HepG2 (cell line): ENCODE data around the gene NOXA1. TPM values are rescaled to one million over a fixed set of nuclear protein-coding genes. Genes with fewer than 3 reads are reported as not detected.

Experiments
- AFF4 ChIP-seq: sonication (generic); formaldehyde crosslinking; IDR thresholded peaks from 2 replicates; pipeline ENCODE4 v1.4.0; 2020; ENCODE audit warnings: missing genetic modification reagents
- ATF7-NPFF ChIP-seq: sonication (generic); formaldehyde crosslinking; IDR thresholded peaks from 2 replicates; pipeline ENCODE4 v1.8.1; 2023; ENCODE audit warnings: mild to moderate bottlenecking, low read depth, missing genetic modification reagents, moderate library complexity
- ELF4 ChIP-seq: sonication (generic); formaldehyde crosslinking; IDR thresholded peaks from 2 replicates; pipeline ENCODE4 v1.5.0; 2020; ENCODE audit warnings: missing genetic modification reagents, mild to moderate bottlenecking, moderate library complexity, borderline replicate concordance
- FOXK2 ChIP-seq: fragments of 450-650 bp; IDR thresholded peaks from 2 replicates; pipeline ENCODE4 v1.6.1; 2016
- KAT7 ChIP-seq: IDR thresholded peaks from 2 replicates; pipeline ENCODE4 v1.6.1; 2018; ENCODE audit warnings: borderline replicate concordance, missing compliant biosample characterization
- LBX2 ChIP-seq: sonication (generic); formaldehyde crosslinking; IDR thresholded peaks from 2 replicates; pipeline ENCODE4 v1.5.0; 2020; ENCODE audit warnings: missing genetic modification reagents, mild to moderate bottlenecking, borderline replicate concordance
- MIER3 ChIP-seq: IDR thresholded peaks from 2 replicates; pipeline ENCODE4 v1.6.1; 2016; ENCODE audit warnings: missing compliant biosample characterization, borderline replicate concordance
- PBX2 ChIP-seq: IDR thresholded peaks from 2 replicates; pipeline ENCODE4 v1.6.1; 2016; ENCODE audit warnings: control low read depth
- PHF20 ChIP-seq: sonication (generic); formaldehyde crosslinking; IDR thresholded peaks from 2 replicates; pipeline ENCODE4 v1.5.0; 2020; ENCODE audit warnings: mild to moderate bottlenecking, missing genetic modification reagents
- POGZ ChIP-seq: sonication (generic); formaldehyde crosslinking; IDR thresholded peaks from 2 replicates; pipeline ENCODE4 v1.4.0; 2020; ENCODE audit warnings: mild to moderate bottlenecking, missing genetic modification reagents
- SRSF1 ChIP-seq: fragments of 200-400 bp; formaldehyde crosslinking; optimal IDR thresholded peaks from 2 replicates; pipeline ENCODE3; 2017; ENCODE audit warnings: mild to moderate bottlenecking, low read depth, low read length, moderate library complexity
- SRSF9 ChIP-seq: fragments of 200-400 bp; formaldehyde crosslinking; IDR thresholded peaks from 2 replicates; pipeline ENCODE4 v1.6.1; 2018; ENCODE audit warnings: borderline replicate concordance, mild to moderate bottlenecking, low read depth, low read length; ENCODE audit not compliant: insufficient read depth, poor library complexity, severe bottlenecking
- TFDP1 ChIP-seq: IDR thresholded peaks from 2 replicates; pipeline ENCODE4 v1.6.1; 2016; ENCODE audit warnings: missing compliant biosample characterization, missing genetic modification reagents, borderline replicate concordance
- U2AF2 ChIP-seq: fragments of 200-400 bp; formaldehyde crosslinking; IDR thresholded peaks from 2 replicates; pipeline ENCODE4 v1.6.1; 2017; ENCODE audit warnings: low read depth, mild to moderate bottlenecking, low read length
- ZFP1 ChIP-seq: IDR thresholded peaks from 2 replicates; pipeline ENCODE4 v1.6.1; 2016
- ZNF101 ChIP-seq: sonication (generic); formaldehyde crosslinking; IDR thresholded peaks from 2 replicates; pipeline ENCODE4 v1.4.0; 2020; ENCODE audit warnings: mild to moderate bottlenecking, low read depth, missing genetic modification reagents, borderline replicate concordance
- ZNF256 ChIP-seq: sonication (generic); formaldehyde crosslinking; conservative IDR thresholded peaks from 2 replicates; pipeline ENCODE4 v1.4.0; 2020; ENCODE audit warnings: missing genetic modification reagents
- ZNF331 ChIP-seq: sonication (generic); formaldehyde crosslinking; IDR thresholded peaks from 2 replicates; pipeline ENCODE4 v1.4.0; 2020; ENCODE audit warnings: missing genetic modification reagents
- ZNF34 ChIP-seq: sonication (generic); formaldehyde crosslinking; IDR thresholded peaks from 2 replicates; pipeline ENCODE4 v1.4.0; 2020; ENCODE audit warnings: mild to moderate bottlenecking, missing genetic modification reagents, borderline replicate concordance
- ZNF891 ChIP-seq: sonication (generic); formaldehyde crosslinking; IDR thresholded peaks from 2 replicates; pipeline ENCODE4 v1.5.0; 2020; ENCODE audit warnings: mild to moderate bottlenecking, missing genetic modification reagents
- polyA plus RNA-seq, 8 experiments: library from polyadenylated mRNA; depleted of rRNA in 3 of 8; stranded (reverse) in 7 of 8; unstranded in 1 of 8; fragments of >200 nt; fragmentation: Illumina TruSeq in 4 of 8; extraction: Trizol in 4 of 8; gene quantifications; 2 replicates each; pipeline versions ENCODE4 v1.2.1 to v1.2.3, GENCODE V29; 2011 to 2016; ENCODE audit warnings: low read depth in 4 of 8, missing spikeins in 1 of 8, mixed read lengths in 1 of 8; ENCODE audit not compliant: insufficient read depth in 1 of 8
- total RNA-seq, 5 experiments: library from RNA; depleted of rRNA; stranded (reverse); fragments of >200 nt; fragmentation: Illumina TruSeq; extraction: Trizol; gene quantifications; 2 replicates each; pipeline ENCODE4 v1.2.3, GENCODE V29; 2016; ENCODE audit warnings: low read depth in 1 of 5
- TF ChIP-seq, protein P1 (sequence below): sonication (generic); formaldehyde crosslinking; IDR thresholded peaks from 2 replicates; pipeline ENCODE4 v1.4.0; 2020; ENCODE audit warnings: missing genetic modification reagents

NOXA1 gene
- total and polyA plus RNA-seq, 2 of the 13 experiments (the other 11 are each of a cell fraction or from before 2014, with no cell fraction given): 0.78 to 1.2 TPM

GRCh38 chr9:137454597-137455358 lies 31.6 kb downstream of the NOXA1 start (continued):
- TF ChIP-seq SRSF1 (peak; percentile 3), AFF4 (0 out of 2 replicates have a peak, but pooled peaks have one; percentile 61), ZNF891 (CRISPR knock-in tag) (peak; percentile 74; the same call in 1 of the 2 replicates), PBX2 (CRISPR knock-in tag) (no peak), KAT7 (CRISPR knock-in tag) (peak; percentile 63; the same call in 1 of the 2 replicates), PHF20 (CRISPR knock-in tag) (0 out of 2 replicates have a peak, but pooled peaks have one; percentile 37), ATF7-NPFF (CRISPR knock-in tag) (peak; percentile 59), TFDP1 (CRISPR knock-in tag) (peak; percentile 87; the same call in 1 of the 2 replicates), ZNF34 (CRISPR knock-in tag) (no peak), ELF4 (no peak), ZNF256 (CRISPR knock-in tag) (no peak), SRSF9 (no peak), POGZ (CRISPR knock-in tag) (peak; percentile 55; the same call in 1 of the 2 replicates), FOXK2 (no peak), LBX2 (CRISPR knock-in tag) (peak; percentile 93; the same call in 1 of the 2 replicates), MIER3 (CRISPR knock-in tag) (peak; percentile 71; the same call in 1 of the 2 replicates), U2AF2 (no peak), ZNF331 (0 out of 2 replicates have a peak, but pooled peaks have one; percentile 26), ZFP1 (peak; percentile 80; the same call in 1 of the 2 replicates), ZNF101 (CRISPR knock-in tag) (no peak)
- TF ChIP-seq, protein P1, sequence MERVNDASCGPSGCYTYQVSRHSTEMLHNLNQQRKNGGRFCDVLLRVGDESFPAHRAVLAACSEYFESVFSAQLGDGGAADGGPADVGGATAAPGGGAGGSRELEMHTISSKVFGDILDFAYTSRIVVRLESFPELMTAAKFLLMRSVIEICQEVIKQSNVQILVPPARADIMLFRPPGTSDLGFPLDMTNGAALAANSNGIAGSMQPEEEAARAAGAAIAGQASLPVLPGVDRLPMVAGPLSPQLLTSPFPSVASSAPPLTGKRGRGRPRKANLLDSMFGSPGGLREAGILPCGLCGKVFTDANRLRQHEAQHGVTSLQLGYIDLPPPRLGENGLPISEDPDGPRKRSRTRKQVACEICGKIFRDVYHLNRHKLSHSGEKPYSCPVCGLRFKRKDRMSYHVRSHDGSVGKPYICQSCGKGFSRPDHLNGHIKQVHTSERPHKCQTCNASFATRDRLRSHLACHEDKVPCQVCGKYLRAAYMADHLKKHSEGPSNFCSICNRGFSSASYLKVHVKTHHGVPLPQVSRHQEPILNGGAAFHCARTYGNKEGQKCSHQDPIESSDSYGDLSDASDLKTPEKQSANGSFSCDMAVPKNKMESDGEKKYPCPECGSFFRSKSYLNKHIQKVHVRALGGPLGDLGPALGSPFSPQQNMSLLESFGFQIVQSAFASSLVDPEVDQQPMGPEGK: peak; percentile 98; the same call in 1 of the 2 replicates
